Measurements from ENCODE around the gene LTBP1. TPM values are rescaled to one million over a fixed set of nuclear protein-coding genes. Genes with fewer than 3 reads are reported as not detected.

LTBP1 gene
- polyA plus RNA-seq, 1 donor (not counting 4 experiments of a cell fraction or from before 2014, with no cell fraction given): 9.2 TPM

GRCh38 chr2:33267756-33268155 is 321.0 kb downstream of the LTBP1 start:
- Histone ChIP-seq H3K27me3 (ENCODE audit: control insufficient read depth, extremely low read depth, insufficient read depth, low read length) (no peaks in the 10 kb centered on the region), H3K27ac (ENCODE audit: control insufficient read depth, insufficient read depth, low read length) (no peak overlapping the region), H2AFZ (ENCODE audit: control insufficient read depth, low read length) (no peak overlapping the region), H3K4me2 (ENCODE audit: control insufficient read depth, extremely low read depth, insufficient read depth, low read depth, low read length) (no peak overlapping the region), H3K9me3 (ENCODE audit: control insufficient read depth, low read depth, low read length) (peaks cover 4% of the 10 kb centered on the region), H3K36me3 (ENCODE audit: control insufficient read depth in 2 of 2, extremely low read depth in 1 of 2, insufficient read depth in 2 of 2, low read length in 2 of 2) (no peaks in the 10 kb centered on the region), H3K9ac (ENCODE audit: control insufficient read depth, extremely low read depth, insufficient read depth, low read length) (no peak overlapping the region), H3K9me1 (ENCODE audit: control insufficient read depth, extremely low read depth, insufficient read depth, low read length) (no peaks in the 10 kb centered on the region), H3K4me3 (ENCODE audit: control insufficient read depth in 2 of 3, extremely low read depth in 1 of 3, insufficient read depth in 2 of 3, low read depth in 1 of 3, low read length in 3 of 3) (no peak overlapping the region), H3K79me2 (ENCODE audit: control insufficient read depth, insufficient read depth, low read length) (no peaks in the 10 kb centered on the region), H3K4me1 (ENCODE audit: control insufficient read depth, extremely low read depth, insufficient read depth, low read length) (no peaks in the 10 kb centered on the region), H4K20me1 (ENCODE audit: control insufficient read depth, extremely low read depth, insufficient read depth, low read length) (no peaks in the 10 kb centered on the region)
- TF ChIP-seq EZH2 (IDR thresholded peaks at IDR 0.05; ENCODE audit: low read length) (no peak), CTCF (optimal IDR thresholded peaks at IDR 0.05 in 1 of 3, IDR thresholded peaks at IDR 0.05 in 1 of 3, conservative IDR thresholded peaks at IDR 0.05 in 1 of 3; ENCODE audit: extremely low read depth in 1 of 3, insufficient read depth in 2 of 3, low read length in 3 of 3) (no peak)
- dilution Hi-C loops (cut with MboI; ENCODE audit: extremely low pct_ligation_motif_present, low sequenced_read_pairs): no loop called here
- no peak for DNase-seq (ENCODE audit: low read depth, low spot score)
- FAIRE-seq: no peak

- no peaks in the 10 kb centered on the region for H3K36me3 ChIP-seq (ENCODE audit: control insufficient read depth in 2 of 2, extremely low read depth in 1 of 2, insufficient read depth in 2 of 2, low read length in 2 of 2)
- FAIRE-seq (no peak), DNase-seq (ENCODE audit: low read depth, low spot score) (no peak)
- H3K4me3 ChIP-seq (ENCODE audit: control insufficient read depth in 2 of 3, extremely low read depth in 1 of 3, insufficient read depth in 2 of 3, low read depth in 1 of 3, low read length in 3 of 3): no peak overlapping the region
- H4K20me1 ChIP-seq (ENCODE audit: control insufficient read depth, extremely low read depth, insufficient read depth, low read length): no peaks in the 10 kb centered on the region
- H3K4me2 ChIP-seq (ENCODE audit: control insufficient read depth, extremely low read depth, insufficient read depth, low read depth, low read length): no peak overlapping the region
- H3K9ac ChIP-seq (ENCODE audit: control insufficient read depth, extremely low read depth, insufficient read depth, low read length): no peak overlapping the region
- no peak overlapping the region for H3K27ac ChIP-seq (ENCODE audit: control insufficient read depth, insufficient read depth, low read length)
- no peaks in the 10 kb centered on the region for H3K79me2 ChIP-seq (ENCODE audit: control insufficient read depth, insufficient read depth, low read length)
- H3K4me1 ChIP-seq (ENCODE audit: control insufficient read depth, extremely low read depth, insufficient read depth, low read length): no peaks in the 10 kb centered on the region
- no peaks in the 10 kb centered on the region for H3K27me3 ChIP-seq (ENCODE audit: control insufficient read depth, extremely low read depth, insufficient read depth, low read length)
- no peak for TF ChIP-seq EZH2 (IDR thresholded peaks at IDR 0.05; ENCODE audit: low read length)
- no peak for TF ChIP-seq CTCF (optimal IDR thresholded peaks at IDR 0.05 in 1 of 3, IDR thresholded peaks at IDR 0.05 in 1 of 3, conservative IDR thresholded peaks at IDR 0.05 in 1 of 3; ENCODE audit: extremely low read depth in 1 of 3, insufficient read depth in 2 of 3, low read length in 3 of 3)
- H3K9me3 ChIP-seq (ENCODE audit: control insufficient read depth, low read depth, low read length): peaks cover 4% of the 10 kb centered on the region
- H2AFZ ChIP-seq (ENCODE audit: control insufficient read depth, low read length): no peak overlapping the region
- dilution Hi-C loops (cut with MboI; ENCODE audit: extremely low pct_ligation_motif_present, low sequenced_read_pairs): no loop called here
- no peaks in the 10 kb centered on the region for H3K9me1 ChIP-seq (ENCODE audit: control insufficient read depth, extremely low read depth, insufficient read depth, low read length)
Measured at GRCh38 chr2:33268246-33268831, 321.6 kb downstream of the LTBP1 start.

Data from keratinocyte (primary cell).